ENCODE measurements around the gene ELFN1. TPM values are rescaled to one million over a fixed set of nuclear protein-coding genes. Genes with fewer than 3 reads are reported as not detected.

ELFN1 gene
- total RNA-seq, 1 experiment from 2014 or later, result 0.69 TPM

- Histone ChIP-seq H3K27ac (ENCODE audit: low read length) (no peak overlapping the region), H3K36me3 (ENCODE audit: low read depth, low read length) (no peaks in the 10 kb centered on the region), H3K79me2 (ENCODE audit: low read length) (no peaks in the 10 kb centered on the region), H3K27me3 (ENCODE audit: low read length) (0 out of 2 replicates have a peak, but pooled peaks cover 4% of the 10 kb centered on the region), H2AFZ (ENCODE audit: low read length) (no peak overlapping the region), H3K9me3 (ENCODE audit: low read length) (no peaks in the 10 kb centered on the region), H3K9ac (ENCODE audit: low read length) (no peak overlapping the region), H3K4me1 (ENCODE audit: insufficient read depth, low read length) (no peaks in the 10 kb centered on the region), H3F3A (ENCODE audit: low read length, unreplicated experiment) (no peaks in the 10 kb centered on the region), H3K4me2 (ENCODE audit: low read length) (no peak overlapping the region), H3K4me3 (ENCODE audit: low read length) (no peak overlapping the region), H3K9me2 (replicated peaks; ENCODE audit: low read length) (no peaks in the 10 kb centered on the region), H4K20me1 (ENCODE audit: low read length) (no peaks in the 10 kb centered on the region)
- CTCF ChIA-PET, result no interaction called here
- DNase-seq, result no peak
- TF ChIP-seq EZH2 (IDR thresholded peaks at IDR 0.05; ENCODE audit: low read length, unreplicated experiment), result no peak
- POLR2A ChIA-PET (ENCODE audit: unreplicated experiment), result no interaction called here
- no peak for ATAC-seq
- BruUV-seq (replicated peaks), result no TSS peak
- intact Hi-C loops (cut with micrococcal nuclease), result no loop called here
These were observed 15.2 kb upstream of the ELFN1 start for GRCh38 chr7:1654738-1655475.

GRCh38 chr7:1659696-1660095 lies 10.4 kb upstream of the ELFN1 start:
- Histone ChIP-seq H3F3A (ENCODE audit: low read length, unreplicated experiment) (no peaks in the 10 kb centered on the region), H3K4me3 (ENCODE audit: low read length) (no peak overlapping the region), H3K9me2 (replicated peaks; ENCODE audit: low read length) (no peaks in the 10 kb centered on the region), H3K27me3 (ENCODE audit: low read length) (peaks cover 19% of the 10 kb centered on the region), H3K27ac (ENCODE audit: low read length) (no peak overlapping the region), H3K36me3 (ENCODE audit: low read depth, low read length) (no peaks in the 10 kb centered on the region), H2AFZ (ENCODE audit: low read length) (no peak overlapping the region), H3K9me3 (ENCODE audit: low read length) (no peaks in the 10 kb centered on the region), H3K4me1 (ENCODE audit: insufficient read depth, low read length) (no peaks in the 10 kb centered on the region), H3K79me2 (ENCODE audit: low read length) (no peaks in the 10 kb centered on the region), H4K20me1 (ENCODE audit: low read length) (no peaks in the 10 kb centered on the region), H3K4me2 (ENCODE audit: low read length) (no peak overlapping the region), H3K9ac (ENCODE audit: low read length) (no peak overlapping the region)
- no peak for TF ChIP-seq EZH2 (IDR thresholded peaks at IDR 0.05; ENCODE audit: low read length, unreplicated experiment)
- TF ChIP-seq EZH2phosphoT487 (IDR thresholded peaks at IDR 0.05; ENCODE audit: borderline replicate concordance, low read length), result no peak
- TF ChIP-seq CTCF (conservative IDR thresholded peaks at IDR 0.05; ENCODE audit: low read depth, low read length), result no peak
- no TSS peak for BruUV-seq (replicated peaks)
- POLR2A ChIA-PET (ENCODE audit: unreplicated experiment), result no interaction called here
- intact Hi-C loops (cut with micrococcal nuclease), result loop anchor here (5.0 to 10.0 kb wide), 2 partner anchors 95 to 548 kb away; no protein-coding TSS in a partner anchor
- CTCF ChIA-PET, result no interaction called here
- DNase-seq (peak; percentile 34), ATAC-seq (no peak)

GRCh38 chr7:1661461-1661860 lies 8.6 kb upstream of the ELFN1 start:
- Histone ChIP-seq H3K36me3 (ENCODE audit: low read depth, low read length) (no peaks in the 10 kb centered on the region), H3K79me2 (ENCODE audit: low read length) (no peaks in the 10 kb centered on the region), H3K4me2 (ENCODE audit: low read length) (no peak overlapping the region), H2AFZ (ENCODE audit: low read length) (no peak overlapping the region), H3K27ac (ENCODE audit: low read length) (no peak overlapping the region), H3K9me3 (ENCODE audit: low read length) (no peaks in the 10 kb centered on the region), H3K27me3 (ENCODE audit: low read length) (peaks cover 25% of the 10 kb centered on the region), H3K4me1 (ENCODE audit: insufficient read depth, low read length) (0 out of 2 replicates have a peak, but pooled peaks cover 1% of the 10 kb centered on the region), H3K9me2 (replicated peaks; ENCODE audit: low read length) (no peaks in the 10 kb centered on the region), H3K4me3 (ENCODE audit: low read length) (no peak overlapping the region), H4K20me1 (ENCODE audit: low read length) (no peaks in the 10 kb centered on the region), H3F3A (ENCODE audit: low read length, unreplicated experiment) (no peaks in the 10 kb centered on the region), H3K9ac (ENCODE audit: low read length) (no peak overlapping the region)
- no peak for ATAC-seq
- no peak for TF ChIP-seq EZH2 (IDR thresholded peaks at IDR 0.05; ENCODE audit: low read length, unreplicated experiment)
- no peak for TF ChIP-seq CTCF (conservative IDR thresholded peaks at IDR 0.05; ENCODE audit: low read depth, low read length)
- CTCF ChIA-PET, result no interaction called here
- POLR2A ChIA-PET (ENCODE audit: unreplicated experiment), result no interaction called here
- intact Hi-C loops (cut with micrococcal nuclease), result loop anchor here (5.0 to 10.0 kb wide), 2 partner anchors 93 to 546 kb away; no protein-coding TSS in a partner anchor
- DNase-seq, result no peak
- no TSS peak for BruUV-seq (replicated peaks)
